ELF-1 (cell line): Measurements from ENCODE around the gene TOP1.
A peak's percentile ranks its signal among the peaks of the same experiment; 100 is the strongest.

Source experiments
- DNase-seq: peaks from one replicate; pipeline ENCODE4 v3.0.0-alpha.2; 2016; ENCODE audit warnings: low read depth, low spot score

Gene TOP1

DNA sequence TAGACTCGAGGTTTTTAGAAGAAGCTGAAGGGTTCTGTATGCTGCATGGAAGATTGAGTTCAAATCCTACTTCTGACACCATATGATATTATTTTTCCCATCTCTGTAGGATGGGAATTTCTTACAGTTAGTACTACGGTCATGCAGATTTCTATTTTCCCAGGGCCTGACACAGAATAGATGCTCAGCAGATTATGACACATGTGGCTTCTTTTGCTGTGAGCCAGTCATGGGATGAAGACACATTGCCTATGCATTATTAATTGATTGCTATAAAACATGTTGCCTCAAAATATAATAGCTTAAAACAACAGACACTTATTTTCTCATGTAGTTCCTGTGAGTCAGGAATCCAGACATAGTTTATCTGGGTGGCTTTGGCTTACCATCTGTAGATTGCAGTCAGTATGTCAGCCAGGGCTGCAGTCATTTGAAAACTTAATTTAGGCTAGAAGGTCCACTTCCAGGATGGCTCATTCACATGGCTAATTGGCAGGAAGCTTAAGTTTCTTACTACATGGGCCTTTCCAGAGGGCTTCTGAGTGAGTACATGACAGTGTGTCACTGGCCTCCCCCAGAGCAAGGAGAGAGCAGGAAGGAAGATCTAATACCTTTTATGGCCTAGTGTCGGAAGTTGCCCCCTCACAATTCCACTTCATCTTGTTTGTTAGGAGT is 29.5 kb downstream of the TOP1 start:
- peak; percentile 40 for DNase-seq

DNA sequence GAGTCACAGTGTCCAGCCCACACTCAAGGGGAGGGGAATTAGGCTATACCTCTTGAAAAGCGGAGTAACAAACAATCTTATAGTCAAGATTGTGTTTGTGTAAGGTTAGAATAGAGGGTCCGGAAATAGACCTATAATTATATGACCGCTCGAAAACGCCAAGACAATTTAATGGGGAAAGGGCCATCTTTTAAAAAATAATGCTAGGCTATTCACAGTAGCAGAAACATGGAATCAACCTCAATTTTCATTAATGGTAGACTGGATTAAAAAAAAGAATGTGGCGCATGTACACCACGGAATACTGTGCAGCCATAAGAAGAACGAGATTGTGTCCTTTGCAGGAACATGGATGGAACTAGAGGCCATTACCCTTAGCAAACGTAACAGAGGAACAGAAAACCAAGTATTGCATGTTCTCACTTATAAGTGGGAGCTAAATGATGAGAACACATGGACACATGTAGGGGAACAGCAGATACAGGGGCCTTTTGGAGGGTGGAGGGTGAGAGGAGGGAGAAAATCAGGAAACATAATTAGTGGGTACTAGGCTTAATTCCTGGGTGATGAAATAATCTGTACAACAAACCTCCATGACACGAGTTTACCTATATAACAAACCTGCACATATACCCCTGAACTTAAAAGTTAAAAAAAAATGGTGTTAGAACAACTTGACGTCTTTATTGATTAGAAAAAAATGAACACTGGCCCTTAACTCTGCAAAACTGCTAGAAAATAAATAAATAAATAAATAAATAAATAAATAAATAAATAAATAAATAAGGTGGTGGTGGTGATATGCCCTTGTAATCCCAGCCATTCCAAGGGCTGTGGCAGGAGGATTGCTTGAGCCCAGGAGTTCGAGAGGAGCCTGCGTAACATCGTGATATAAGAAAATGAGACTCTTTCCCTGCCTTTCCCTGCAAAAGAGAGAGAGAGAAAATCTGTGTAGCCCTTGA is 30.3 kb downstream of the TOP1 start:
- DNase-seq = no peak

DNA sequence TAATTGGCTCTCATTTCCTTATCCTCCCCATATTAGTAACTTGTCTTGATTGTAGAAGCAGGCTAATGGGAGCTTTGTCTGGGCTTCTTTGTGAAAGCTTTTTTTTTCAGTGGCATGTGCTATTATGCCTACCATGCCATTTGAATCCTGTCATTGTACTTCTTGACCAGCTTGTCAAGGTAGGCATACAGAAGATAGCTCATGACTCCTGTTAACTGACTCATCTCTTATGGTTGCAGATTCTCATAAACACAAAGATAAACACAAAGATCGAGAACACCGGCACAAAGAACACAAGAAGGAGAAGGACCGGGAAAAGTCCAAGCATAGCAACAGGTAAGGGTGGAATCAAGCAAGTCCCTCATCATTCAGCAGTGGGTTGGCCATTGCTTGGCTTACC is 32.5 kb downstream of the TOP1 start:
- DNase-seq = no peak

DNA sequence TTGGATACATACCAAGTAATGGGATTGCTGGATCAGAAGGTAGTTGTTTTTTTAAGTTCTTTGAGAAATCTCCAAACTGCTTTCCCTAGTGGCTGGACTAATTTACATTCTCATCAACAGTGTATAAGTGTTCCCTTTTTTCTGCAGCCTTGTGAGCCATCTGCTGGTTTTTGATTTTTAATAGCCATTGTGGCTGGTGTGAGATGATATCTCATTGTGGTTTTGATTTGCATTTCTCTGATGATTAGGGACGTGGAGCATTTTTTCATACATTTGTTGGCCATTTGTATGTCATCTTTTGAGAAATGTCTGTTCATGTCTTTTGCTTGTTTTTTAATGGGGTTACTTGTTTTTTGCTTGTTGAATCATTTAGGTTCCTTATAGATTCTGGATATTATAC is 34.8 kb downstream of the TOP1 start:
- DNase-seq = no peak

DNA sequence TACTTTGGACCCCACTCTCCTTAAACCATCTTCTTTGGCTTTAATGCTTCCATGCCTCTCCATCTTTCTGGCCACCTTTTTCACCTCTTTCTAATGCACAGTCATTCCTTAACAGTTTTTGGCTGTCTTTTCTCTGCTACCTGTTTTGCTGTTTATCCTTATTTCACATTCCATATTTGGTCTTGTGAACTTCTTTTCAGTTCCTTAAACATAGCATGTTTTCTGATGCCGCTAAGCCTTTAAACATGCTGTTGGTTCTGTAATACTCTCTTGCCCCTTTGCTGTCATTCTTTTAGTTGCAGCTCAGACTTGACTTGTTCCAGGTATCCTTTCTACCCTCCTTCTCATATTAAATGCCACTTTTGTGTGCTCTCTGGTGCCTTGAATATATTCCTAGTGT is 35.8 kb downstream of the TOP1 start:
- no peak for DNase-seq

DNA sequence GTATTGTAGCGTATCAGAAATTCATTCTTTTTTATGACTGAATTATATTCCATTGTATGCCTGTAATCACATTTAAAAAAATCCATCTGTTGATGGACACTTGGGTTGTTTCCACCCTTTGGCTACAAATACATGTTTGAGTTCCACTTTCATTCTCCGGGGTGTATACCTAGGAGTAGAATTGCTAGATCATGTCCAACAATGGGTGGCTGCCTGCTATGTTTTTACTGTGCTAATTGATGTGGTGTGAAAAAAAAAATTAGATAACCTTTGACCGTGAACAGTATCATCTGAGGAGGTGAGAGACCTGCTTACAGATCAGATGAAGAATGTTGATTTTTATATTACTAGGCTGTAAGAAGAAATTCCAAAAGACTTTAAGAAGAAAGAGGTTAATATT is 37.1 kb downstream of the TOP1 start:
- no peak for DNase-seq

DNA sequence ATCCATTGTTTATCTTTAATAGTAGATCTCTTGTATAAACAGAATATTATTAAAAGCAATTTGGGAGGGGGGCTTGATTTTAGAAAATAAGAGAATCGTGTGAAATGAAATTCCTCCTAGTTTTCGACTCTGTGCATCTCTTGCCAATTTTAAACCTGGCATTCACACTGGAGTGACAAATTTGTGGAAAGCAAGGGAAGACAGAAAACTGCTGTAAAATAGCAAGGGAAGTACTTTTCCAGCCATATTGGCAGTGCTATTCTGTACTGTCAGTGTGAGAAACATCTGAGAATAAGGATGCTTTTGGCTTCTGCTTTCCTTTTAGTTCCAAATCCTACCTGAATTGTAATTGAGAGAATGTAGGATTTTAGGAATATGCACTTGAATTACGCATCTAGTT is 40.2 kb downstream of the TOP1 start:
- DNase-seq = no peak

DNA sequence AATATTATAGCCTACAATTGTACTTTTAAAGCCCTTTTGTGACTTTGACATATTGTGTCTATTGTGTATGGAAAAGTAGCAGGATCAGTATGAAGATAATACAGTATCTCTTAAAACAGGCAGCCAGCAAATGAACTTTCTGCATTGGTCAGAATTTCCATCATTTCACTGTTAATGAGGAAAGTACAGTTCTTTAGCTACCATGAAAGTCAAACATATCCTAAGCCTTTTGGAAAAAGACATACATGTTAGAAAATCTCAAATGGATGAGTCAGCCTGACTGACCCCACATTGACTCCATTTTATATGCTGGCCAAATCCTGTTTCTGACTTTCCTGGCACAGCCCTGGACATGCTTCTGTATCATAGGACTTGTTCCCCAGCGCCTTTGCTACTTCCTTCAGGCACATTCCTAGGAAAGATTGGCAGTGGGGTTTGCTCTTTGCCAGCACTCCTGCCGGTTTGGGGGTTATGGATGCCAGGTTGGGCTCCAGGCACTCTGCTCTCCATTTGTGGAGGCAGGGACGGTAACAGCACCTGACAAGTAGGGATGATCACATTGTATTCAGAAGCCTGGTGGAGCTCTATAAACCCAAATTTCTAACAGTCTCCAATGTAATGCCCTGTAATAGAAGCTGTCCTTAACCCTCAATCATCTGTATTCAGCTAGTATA is 43.7 kb downstream of the TOP1 start:
- no peak for DNase-seq

DNA sequence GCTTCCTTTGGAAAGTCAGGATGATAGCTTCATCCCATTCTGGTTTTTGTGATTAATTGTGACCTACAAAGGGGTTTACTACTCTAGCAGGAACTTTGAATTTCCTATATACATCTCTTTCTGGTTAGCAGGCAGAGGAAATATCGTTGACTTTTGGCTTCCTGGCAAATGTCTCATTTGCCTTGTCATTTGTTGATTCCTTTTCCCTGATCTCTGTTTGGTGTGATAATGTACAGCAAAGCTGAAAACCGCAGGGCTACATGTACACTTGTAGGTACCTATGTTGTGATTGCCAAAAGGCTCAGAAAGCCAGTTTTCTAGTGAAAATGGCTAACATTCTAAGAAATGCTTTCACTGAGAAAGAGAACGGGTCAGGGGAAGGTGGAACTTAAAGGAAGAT is 44.3 kb downstream of the TOP1 start:
- DNase-seq = no peak

DNA sequence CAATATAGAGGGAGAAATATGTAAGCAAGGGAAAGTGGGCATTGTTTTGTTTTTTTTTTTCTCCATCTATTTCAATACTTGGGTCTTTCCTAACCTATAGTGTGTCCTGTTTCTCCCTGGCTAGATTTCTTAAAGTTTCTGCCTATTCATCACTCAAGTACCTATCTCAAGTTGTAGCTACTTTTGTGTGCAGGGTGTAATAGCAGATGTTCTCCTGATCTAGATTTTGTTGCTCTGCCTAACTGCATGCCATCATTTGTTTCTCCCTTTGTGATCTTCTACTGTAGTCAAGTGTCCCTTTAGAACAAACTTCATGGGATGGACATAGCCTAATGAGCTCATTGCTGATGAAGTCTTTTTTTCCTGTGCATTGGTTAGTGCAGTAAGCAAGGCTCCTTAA is 45.8 kb downstream of the TOP1 start:
- DNase-seq = no peak

DNA sequence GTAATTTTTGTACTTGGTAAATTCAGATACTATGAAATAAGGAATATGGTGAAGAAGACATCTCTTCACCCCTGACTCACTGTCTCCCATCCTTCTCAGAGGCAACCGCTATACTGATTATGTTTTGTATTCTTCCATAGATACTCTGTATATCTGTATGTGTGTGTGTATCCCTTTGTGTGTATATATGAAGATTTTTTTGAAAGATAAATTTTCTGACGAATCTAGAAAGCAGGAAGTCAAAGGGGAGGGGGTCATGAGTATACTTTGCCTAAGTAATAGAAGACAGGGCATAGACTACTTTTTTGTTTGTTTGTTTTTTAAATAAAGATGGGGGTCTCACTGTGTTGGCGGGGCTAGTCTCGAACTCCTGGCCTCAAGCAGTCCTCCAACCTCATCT is 48.2 kb downstream of the TOP1 start:
- DNase-seq = no peak

DNA sequence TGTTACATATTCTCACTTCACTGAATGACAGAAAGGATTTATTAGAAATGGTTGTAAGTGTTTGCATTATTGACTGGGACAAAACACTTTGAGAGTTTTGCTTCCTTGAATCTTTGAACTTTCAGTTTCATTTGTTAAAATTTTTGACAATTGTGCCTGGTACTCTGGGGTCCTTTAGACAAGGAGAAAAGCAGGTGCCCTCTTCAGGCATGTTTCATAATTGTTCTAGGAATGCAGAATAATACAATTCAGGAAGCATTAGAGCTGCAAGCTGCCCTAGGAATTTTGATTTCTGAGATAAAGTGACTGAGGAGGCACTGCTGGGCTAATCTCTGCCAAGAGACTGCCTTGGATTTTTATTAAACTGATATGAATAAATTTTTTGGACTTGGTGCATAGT is 49.7 kb downstream of the TOP1 start:
- DNase-seq = no peak

DNA sequence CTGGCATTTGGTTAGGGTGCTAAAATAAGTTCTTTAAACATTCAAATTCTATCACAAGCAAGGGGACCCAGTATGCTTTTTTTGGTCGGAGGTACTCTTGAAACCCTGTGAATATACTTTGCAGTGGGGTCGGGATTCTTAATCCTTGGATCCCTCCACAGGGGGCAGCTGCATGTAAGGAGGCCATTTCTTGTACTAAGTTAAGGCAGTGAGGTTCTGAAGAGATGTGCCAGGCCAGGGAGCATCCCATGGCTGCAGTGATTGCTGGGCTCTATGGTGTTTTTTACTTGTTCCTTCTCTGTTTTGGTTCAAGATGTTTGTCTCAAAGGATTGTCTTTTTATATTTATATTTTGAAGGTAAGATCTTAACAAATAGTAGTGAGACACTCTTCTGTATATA is 50.4 kb downstream of the TOP1 start:
- no peak for DNase-seq

DNA sequence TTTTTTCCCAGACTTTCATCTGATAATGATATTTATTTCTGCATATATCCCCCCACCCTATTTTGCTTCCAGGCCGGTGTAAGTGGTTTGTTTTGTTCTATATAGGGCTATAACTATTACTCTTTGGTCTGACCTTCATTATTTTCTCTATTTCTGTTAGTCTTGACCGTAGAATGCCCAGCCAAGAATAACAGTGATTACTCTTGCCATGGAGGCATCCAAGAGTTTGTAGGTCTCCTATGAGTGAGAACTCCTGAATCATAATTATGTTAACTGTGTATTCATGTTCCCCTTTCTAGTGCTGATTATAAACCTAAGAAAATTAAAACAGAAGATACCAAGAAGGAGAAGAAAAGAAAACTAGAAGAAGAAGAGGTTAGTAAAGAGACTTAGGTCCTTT is 52.2 kb downstream of the TOP1 start:
- no peak for DNase-seq

DNA sequence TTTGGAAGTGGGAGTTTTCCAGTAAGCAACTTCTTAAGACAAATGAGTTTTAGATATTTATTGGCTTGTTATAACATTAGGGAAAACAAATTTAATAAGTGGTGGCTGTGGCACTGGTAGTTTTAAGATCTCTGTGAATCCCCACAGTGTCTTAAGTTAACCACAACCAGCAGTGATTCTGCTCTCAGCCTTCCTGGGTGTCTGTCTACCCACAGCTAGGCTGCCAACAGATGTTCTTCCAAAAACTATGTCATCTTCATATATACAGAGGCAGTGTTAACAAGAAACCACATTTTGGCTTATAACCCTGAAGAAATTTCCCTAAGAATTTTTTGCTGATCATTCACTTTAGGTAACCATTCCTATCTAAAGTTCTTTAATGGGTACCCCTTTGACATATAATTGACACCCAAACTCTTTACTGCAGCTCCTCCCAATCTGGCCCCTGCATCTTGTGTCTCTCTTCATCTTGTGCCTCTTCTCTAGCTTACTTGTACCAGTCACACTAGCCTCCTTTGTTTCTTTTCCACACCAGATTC is 52.7 kb downstream of the TOP1 start:
- no peak for DNase-seq

DNA sequence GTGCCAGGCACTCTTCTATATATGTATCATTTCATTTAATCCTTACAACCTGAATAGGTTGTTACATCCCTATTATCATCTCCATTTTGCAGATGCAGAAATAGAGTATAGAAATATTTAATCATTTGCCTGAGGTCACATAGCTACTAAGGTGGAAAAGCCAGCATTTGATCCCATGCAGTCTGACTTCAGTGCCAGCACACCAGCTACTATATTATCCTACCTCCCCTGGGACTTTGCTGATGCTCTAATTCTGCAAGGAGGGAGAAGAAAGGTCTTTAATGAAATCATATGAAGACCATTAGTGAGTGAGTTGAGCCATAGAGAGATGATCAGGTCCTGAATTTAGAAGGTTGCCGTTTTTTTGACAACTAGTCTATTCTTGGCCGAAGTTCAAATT is 53.7 kb downstream of the TOP1 start:
- DNase-seq = no peak

DNA sequence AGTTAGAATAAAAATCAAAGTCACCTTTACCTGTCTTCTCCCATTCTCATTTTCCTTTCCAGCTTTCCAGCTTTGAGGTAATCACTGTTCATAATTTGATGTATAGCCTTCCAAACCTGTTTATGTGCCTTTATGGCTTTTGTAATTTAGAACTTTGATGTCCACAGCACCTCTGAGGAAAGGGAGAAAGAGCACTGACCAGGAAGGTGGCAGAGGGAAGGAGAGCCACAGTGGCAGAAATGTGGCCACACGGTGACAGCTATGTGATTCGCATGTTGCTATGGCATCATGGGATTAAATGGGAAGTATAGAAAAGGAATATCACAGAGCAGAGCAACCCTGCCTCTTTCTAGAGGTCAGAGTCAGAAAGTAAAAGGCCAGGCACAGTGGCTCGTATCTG is 57.0 kb downstream of the TOP1 start:
- no peak for DNase-seq

DNA sequence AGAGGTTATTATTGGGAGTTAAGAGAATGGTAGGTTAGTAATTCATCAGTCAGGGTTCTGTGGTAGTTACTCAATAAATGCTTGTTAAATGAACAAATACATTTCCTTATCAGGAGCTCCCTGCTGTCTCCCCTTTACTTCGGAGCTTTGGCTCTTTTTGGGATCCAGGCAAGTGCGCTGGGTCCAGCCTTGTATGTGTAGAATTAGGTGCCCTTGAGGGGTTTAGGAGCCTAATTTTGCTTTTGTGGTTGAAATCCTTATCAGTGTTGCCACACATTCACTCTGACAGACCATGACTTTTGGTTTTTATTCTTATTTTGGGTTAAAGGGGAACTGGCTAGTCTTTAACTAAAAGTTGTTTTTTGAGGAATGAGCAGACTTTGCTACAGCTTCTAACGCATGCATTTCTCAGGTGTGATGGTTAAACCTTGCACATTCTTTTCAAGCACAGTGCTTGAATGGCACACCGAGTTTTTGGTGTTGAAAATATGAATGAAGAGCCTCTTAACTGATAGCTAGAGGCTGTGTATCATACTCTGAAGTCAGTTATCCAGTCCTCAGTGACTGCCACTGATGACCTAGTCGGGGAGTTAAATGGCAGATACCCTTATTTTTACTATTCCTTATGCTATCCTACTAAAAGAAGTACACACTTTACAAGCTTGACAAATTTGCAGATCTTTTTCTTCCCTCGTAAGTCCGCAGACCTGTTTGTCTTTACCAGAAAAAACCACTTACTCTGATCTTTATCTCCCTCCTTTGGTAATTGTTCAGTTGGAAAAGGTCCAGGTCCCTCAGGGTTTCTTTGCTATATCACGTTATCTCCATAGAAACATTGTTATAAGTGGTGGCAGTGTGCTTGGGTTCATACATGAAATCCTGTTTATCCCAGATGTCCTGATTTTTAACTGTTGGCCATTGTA is 58.0 kb downstream of the TOP1 start:
- DNase-seq = no peak

DNA sequence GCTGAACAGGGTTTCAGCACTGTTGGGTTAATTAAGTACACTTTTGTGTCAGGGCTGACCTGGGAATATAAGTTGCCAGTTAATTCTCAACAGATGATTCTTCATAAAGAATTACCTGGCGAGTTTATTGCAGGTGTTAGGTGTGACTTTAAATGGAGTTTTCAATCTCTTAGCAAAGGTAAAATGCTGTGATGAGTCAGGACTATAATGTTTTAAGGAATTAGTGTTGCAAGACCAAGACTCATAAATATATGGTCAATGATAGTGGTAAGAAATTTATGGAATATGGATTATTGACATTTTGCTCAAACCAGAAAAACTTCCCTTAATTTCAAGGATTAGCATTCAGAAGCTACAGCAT is 58.7 kb downstream of the TOP1 start:
- DNase-seq = no peak

DNA sequence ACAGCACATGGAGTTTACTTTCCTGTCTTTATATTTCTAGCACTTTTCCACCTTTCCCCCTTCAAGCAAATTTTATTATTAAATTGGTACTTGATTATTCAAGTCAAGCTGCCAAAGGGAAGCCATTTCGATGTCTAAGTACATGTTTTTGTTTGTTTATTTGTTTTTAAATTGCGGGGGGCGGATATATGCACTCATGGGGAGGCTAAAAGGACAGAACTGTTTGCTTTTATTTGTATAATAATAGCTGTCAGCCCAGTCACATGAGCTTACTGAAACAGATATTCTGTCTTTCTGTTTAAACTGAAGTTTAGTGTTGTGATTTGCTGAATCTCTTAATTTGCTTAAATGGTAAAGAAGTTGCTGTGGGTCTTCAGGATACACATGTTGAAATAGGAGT is 59.2 kb downstream of the TOP1 start:
- no peak for DNase-seq

DNA sequence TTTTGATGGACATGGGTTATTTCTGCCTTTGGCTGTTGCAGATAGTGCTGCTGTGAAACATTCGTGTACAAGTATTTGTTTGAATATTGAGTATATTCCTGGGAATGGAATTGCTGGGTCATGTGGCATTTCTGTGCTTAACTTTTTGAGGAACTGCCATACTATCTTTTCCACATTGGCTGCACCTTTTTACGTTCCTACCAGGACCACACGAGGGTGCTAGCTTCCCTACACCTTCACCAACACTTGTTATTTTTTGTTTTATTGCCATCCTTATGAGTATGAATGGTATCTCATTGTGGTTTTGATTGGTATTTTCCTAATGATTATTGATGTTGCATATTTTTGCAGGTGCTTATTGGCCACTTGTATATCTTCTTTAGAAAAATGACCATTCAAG is 60.9 kb downstream of the TOP1 start:
- DNase-seq = no peak
